Activated CD8-positive, alpha-beta memory T cell treated with anti-CD3 and anti-CD28 coated beads for 1 hour (primary cell): ENCODE measurements around the gene DNAJC11.
"Not testable (repeated sequence)": the region's sequence is repeated elsewhere in the genome, so short reads cannot be mapped to it uniquely, and the experiment has no call there.

Experiments
- DNase-seq, 2 donors: peaks; one replicate each; pipeline ENCODE4 v3.0.0-alpha.2; 2020; ENCODE audit warnings: low read depth in 1 of 2; ENCODE audit errors: extremely low read depth in 1 of 2

Gene DNAJC11, protein sequence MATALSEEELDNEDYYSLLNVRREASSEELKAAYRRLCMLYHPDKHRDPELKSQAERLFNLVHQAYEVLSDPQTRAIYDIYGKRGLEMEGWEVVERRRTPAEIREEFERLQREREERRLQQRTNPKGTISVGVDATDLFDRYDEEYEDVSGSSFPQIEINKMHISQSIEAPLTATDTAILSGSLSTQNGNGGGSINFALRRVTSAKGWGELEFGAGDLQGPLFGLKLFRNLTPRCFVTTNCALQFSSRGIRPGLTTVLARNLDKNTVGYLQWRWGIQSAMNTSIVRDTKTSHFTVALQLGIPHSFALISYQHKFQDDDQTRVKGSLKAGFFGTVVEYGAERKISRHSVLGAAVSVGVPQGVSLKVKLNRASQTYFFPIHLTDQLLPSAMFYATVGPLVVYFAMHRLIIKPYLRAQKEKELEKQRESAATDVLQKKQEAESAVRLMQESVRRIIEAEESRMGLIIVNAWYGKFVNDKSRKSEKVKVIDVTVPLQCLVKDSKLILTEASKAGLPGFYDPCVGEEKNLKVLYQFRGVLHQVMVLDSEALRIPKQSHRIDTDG

DNA sequence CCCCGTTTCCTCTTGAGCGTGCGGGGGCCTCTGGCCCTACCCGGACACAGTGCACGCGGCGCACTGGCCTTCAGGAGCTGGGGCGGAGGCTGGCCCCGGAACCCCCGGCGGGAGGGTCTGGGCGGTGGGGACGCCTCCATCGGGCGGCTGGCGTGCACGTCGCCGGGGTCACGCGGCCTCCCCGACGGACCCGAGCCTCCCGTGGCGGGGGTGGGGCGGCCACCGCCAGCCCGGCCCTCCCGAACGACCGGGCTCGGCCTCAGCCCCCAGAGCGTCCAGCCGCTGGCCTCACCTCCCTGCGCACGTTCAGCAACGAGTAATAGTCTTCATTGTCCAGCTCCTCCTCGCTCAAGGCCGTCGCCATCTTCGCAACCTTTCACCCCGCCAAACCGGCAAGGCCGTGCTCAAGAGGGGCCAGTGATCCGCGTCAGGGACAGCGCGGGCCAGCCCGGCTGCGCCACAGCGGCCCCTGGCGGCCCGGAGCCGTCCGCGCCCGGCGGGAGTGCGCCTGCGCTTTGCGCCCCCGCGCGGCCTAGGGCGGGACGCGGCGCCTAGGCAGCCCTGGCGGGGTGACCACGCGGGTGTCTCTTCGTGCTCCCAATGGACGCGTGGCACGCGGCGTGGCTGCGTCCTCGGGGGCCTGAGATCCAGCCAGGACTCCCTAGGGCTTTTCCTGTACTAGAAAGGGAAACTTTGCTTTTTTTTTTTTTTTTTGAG lies at the start of gene DNAJC11:
TSS of gene DNAJC11 (minus strand) at position 380 of the 717 bp plus-strand sequence. CDS start at position 364, 16 bp downstream.
- peak; percentile 59 to 83 for DNase-seq

DNA sequence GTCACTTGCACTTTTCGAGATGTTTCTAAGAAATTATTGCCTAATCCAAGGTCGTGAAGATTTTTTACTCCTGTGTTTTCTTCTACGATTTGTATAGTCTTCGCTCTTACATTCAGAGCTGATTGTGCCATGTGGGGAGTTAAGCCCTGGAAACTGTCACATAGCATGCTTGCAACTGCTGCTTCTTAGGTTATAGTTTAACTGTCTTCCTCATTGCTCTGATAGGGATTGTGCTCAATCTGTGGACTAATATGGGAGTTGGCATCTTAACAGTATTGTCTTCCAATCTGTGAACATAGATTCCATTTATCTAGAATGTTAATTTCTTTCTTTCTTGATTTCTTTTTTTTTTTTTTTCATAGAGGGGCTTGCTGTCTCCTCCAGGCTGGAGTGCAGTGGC lies 48.9 kb upstream of the DNAJC11 start:
- no peak for DNase-seq

DNA sequence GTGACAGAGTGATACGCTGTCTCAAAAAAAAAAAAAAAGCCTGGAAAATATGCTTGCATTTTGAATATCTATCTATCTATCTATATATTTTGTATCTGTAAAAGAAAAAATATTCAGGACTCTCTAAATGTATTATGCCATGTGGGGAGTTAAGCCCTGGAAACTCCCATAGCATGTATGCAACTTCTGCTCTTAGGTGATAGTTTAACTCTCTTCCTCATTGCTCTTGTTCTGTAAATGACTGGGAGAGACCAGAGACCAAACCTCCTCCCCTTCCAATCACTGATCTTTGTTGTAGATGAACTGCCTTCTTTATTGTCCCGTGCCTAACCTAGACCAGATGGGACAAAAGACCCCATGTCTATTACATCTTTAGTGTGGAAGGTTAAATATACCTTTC lies 46.1 kb upstream of the DNAJC11 start:
- no peak for DNase-seq

DNA sequence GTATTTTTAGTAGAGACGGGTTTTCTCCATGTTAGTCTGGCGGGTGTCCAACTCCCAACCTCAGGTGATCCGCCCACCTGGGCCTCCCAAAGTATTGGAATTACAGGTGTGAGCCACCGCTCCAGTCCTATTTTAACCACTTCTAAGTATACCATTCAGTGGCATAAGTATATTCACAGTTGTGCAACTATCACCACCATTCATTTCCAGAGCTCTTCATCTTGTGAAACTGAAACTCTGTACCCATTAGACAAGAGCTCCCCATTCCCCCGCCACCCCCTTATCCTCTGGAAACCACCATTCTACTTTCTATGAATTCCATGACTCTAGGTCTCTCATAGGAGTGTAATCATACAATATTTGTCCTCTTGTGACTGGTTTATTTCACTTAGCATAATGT lies 43.5 kb upstream of the DNAJC11 start:
- DNase-seq: no peak

DNA sequence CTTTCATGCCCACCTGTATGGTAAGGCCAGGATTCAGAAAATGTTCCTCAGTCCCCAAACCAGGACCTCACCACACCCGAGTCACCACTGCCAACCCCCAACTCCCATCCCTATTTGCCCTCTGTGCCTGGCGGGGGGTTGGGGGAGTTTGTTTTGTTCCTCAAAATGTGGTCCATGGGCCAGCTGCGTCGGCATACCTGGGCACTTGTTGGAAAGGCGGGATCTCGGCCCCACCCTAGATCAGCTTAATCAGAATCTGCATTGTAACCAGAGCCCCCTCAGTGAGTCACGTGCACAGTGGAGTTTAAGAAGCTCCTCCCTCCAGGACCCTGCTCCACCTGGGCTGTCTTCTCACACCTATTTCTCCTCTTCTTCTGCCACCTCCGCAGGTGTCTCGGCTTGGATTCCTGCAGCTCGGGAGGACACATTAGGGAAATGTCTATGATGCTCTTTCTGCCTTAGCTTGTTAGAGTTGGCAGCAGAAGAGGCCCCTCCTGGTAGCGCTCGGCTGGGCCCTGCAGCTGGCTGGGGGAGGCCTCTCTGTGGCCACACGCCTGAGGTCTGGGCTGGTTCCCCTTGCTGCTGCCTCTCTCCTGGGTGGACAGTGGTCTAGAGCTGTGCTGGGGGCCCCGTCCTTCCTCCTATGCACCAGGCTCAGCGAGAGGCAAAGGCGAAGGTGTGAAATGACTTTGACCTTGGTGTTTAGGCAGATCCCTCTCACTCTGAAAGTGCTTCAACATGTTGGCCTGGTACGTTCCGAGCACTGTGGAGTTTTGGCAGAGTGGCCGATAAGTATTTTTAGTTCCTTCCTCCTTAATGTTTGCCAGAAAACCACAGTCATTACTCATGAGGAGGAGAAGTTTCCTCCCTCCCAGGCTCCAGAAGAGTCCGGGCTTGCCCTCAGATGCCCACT lies 41.8 kb upstream of the DNAJC11 start:
- no peak for DNase-seq

DNA sequence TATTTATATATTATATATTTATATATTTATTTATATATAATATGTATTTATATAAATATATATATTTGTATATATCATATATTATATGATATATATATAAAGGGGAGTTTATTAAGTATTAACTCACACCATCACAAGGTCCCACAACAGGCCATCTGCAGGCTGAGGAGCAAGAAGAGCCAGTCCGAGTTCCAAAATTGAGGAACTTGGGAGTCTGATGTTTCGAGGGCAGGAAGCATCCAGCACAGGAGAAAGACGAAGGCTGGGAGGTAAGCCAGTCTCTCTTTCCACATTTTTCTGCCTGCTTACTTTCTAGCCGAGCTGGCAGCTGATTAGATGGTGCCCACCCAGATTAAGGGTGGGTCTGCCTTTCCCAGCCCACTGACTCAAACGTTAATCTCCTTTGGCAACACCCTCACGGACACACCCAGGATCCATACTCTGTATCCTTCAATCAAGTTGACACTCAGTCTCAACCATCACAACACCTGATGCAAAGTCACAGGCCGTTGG lies 41.1 kb upstream of the DNAJC11 start:
- DNase-seq: not testable (repeated sequence)

DNA sequence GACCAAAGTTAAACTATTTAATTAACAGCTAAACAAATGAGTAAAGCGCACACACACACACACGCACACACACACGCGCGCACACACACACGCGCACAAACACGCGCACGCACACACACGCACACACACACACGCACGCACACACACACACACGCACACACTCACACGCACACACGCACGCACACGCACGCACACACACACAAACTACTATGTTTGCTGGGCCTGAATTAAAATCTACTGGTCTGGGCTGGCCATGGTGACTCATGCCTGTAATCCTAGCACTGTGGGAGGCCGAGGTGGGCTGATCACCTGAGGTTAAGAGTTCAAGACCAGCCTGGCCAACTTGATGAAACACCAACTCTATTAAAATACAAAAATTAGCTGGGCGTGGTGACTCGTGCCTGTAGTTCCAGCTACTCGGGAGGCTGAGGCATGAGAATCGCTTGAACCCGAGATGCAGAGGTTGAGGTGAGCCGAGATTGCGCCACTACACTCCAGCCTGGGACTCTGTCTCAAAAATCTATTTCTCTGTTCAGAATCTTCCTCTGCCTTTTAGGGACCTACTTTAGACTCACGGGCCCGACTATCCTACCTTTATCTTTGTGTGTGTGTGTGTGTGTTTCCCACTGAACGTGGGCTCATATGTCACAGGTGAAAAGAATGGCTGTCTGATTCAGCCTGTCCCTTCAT lies 37.5 kb upstream of the DNAJC11 start:
- no peak for DNase-seq

DNA sequence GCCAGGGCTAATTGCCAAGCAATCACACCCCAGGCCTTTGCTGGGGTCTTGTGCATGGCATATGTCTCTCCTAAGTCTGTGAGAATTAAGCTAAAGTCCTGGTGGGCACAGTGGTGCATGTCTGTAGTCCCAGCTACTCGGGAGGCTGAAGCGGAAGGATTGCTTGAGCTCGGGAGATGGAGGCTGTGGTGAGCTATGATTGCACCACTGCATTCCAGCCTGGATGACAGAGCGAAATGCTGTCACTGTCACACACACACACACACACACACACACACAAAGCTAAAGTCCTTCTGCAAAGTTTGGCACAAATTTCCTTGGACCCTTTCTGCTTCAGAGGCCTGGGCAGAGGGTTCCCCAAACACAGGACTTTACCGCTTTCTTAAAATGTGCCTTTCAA lies 31.3 kb upstream of the DNAJC11 start:
- DNase-seq: no peak

DNA sequence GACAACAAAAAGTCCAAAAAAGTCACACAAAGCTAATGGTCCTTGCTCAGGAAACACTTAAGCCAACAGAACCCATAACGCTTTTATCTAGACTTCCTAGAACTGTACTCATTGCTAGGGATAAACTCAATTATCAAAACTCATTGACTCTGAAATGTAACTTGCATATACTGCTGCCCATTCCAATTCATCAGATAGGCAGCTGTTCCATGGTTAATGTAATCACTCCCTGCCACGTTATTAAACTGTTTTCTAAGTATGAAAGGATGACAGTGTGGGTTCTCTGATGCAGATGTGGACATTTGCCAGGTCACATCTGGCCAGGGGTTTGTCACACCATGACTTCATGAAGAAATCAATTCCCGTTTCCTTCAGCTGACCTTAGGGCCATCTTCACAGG lies 30.3 kb upstream of the DNAJC11 start:
- DNase-seq: no peak

DNA sequence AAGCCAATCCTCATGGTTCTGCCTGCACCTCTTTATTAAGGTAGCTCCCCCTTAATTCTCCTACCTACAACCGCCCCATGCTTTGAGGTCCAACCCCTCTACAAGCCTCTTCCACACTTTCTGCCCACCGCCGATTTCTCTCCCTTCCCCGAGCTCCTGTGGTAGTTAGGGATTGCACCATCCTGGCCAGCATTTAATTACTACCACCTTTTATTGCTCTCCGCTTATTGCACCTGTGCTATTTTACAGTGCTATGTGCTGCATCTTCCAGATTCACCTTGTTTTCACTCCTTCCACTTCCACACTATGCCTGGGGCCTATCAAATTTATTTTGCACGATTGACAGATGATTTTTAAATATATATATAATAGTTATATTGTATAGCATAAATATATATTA lies 29.3 kb upstream of the DNAJC11 start:
- DNase-seq: no peak

DNA sequence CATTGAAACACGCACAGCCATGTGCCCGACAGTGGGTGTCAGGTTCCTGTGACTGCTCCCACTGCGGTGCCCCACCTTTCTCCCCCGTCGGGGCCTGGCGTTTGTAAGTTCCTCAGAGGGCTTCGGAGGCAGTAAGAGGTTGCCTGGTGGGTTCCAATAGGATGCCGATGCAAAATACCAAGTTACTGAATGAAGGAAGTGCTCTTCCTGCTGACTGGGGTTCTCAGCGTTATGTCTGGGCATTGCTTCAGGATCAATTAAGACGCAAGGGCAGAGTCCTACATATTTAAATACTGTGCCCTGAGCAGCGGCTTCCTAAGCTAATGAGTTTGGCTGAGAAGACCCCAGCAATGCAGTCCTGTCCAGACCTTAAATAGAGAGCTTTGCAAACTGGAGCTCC lies 28.9 kb upstream of the DNAJC11 start:
- DNase-seq: no peak

DNA sequence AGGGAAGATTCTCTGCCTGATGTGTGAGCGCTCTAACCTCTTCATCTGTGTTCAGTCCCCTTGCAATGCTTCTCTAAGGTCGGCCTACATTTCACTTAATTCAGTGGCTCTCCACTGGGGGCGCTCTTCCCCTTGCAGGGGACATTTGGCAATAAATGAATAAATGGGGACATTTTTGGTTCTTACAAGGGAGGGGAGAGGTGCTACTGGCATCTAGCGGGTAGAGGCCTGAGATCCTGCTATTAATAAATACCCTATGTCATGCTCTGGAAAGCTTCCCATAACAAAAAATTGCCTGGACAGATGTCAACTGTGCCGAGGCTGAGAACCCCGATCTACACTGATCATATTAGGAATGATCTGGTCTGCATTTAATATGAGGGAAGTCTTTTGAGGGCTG lies 25.9 kb upstream of the DNAJC11 start:
- DNase-seq: peak; percentile 4 to 37

DNA sequence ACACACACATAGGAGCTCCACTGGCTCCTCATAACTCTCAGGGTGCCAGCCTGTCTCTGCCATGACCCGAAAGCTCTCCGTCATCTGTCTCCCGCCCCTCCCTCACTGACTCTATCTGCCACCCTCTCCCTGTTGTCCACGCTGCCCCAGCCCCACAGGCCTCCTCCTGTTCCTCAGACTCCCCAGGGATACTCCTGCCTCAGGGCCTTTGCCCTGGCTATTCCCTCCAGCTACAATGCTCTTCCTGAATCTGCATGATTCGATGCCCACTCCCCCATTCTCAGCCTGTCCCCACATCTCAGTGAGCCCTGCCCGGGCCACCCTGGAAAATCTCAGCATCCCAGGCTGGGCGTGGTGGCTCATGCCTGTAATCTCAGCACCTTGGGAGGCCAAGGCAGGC lies 24.6 kb upstream of the DNAJC11 start:
- no peak for DNase-seq

DNA sequence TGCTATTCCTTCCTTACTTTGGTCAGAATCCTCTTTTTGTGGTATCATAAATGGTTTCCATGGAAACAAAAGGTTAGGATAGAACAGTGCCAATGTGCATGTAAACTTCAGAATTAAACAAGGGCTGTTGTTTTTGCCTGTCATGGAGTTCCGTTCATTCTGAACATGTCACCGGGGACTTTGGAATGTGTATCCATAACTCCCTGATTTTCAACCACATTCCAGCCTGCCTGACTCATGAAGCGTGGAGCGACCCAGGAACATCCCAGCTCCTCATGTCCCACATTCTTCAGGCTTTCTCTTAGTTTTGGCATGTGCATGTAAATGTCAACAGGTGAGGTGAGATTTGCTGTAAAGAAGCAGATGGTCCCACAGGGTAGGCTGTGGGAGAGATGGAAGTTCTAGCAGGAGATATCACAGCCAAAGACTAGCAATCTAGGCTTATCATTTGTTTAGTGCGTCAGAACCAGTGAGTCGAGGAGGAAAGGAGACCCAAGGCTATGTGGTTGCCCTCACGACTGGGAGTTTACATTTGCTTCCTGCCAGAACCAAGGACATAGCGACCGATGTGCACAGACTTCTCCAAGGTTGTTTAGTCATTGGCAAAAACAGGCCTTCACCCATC lies 23.0 kb upstream of the DNAJC11 start:
- no peak for DNase-seq

DNA sequence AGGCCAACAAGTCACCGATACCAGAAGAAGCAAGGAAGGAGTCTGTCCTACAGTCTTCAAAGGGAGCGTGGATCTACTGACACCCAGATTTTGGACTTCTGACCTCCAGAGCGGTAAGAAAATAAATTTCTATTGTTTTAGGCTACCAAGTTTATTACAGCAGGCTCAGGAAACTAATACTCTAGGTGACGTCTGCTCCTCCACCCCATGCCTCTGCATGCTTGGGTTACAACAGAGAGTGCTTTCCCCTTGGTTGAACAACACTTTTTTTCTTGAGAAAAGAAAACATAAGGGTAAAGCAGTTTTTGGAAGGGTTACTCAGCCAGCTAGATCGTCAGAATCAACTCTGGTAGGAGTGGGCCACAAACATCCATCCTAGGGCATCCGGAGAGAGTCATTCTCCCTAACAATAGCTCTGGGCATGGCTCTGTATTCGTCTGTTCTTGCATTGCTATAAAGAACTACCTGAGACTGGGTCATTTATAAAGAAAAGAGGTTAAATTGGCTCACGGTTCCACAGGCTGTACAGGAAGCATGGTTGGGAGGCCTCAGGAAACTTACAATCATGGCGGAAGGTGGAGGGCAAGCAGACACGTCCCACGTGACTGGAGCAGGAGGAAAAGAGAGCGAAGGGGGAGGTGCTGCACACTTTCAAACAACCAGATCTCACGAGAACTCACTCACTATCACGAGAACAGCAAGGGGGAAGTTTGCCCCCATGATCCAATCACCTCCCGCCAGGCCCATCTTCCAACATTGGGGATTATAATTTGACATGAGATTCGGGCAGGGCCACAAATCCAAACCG lies 22.2 kb upstream of the DNAJC11 start:
- no peak for DNase-seq

DNA sequence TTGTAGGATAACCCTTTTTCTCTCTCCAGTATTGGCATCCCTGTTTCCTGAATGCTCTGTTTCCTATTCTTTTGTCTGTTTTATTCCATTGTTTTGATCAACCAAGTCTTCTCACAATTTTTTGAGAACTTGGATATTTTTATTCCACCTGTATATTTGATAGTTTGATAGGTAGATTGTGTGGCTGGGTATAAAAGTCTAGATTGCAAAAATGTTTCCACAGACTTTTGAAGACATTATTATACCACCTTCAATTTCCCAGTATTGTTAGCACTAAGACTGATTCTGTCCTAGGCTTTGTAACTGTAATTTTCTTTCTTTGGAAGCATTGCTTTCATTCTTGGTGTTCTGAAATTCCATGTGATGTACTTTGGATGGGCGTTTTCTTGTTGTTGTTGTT lies 9.6 kb upstream of the DNAJC11 start:
- DNase-seq: no peak

DNA sequence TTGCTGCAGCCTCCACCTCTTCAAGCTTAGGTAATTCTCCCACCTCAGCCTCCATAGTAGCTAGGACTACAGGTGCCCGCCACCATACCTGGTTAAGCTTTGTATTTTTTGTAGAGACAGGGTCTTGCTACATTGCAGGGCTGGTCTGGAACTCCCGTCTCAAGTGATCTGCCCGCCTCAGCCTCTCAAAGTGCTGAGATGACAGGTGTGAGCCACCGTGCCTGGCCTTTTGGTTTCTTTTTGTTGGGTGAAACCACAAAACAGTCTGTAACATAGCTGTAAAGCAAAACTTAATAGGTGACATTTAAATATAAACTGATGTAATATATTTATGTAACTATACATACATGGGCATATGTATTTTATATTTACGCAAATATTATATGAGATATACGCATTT lies 3.1 kb upstream of the DNAJC11 start:
- DNase-seq: no peak

DNA sequence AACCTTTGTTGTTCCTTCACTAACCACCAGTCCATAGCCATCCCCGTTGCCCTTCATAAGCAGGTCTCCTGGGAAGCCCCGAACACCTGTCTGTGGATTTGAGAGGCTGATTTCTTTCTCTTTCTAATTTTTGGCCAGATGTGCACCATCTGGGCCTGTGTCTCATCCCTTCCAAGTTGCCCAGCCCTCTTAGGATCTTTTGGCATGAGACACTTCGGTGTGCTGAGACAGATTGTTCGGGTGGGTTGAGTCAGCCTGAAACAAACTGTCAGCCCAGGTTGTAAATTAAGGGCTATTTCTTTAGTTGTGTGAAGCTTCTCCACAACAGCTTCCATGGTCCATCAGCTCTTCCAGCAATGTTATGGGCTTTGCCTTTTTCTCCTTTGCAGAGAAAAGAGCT lies 1.4 kb upstream of the DNAJC11 start:
- DNase-seq: no peak

DNA sequence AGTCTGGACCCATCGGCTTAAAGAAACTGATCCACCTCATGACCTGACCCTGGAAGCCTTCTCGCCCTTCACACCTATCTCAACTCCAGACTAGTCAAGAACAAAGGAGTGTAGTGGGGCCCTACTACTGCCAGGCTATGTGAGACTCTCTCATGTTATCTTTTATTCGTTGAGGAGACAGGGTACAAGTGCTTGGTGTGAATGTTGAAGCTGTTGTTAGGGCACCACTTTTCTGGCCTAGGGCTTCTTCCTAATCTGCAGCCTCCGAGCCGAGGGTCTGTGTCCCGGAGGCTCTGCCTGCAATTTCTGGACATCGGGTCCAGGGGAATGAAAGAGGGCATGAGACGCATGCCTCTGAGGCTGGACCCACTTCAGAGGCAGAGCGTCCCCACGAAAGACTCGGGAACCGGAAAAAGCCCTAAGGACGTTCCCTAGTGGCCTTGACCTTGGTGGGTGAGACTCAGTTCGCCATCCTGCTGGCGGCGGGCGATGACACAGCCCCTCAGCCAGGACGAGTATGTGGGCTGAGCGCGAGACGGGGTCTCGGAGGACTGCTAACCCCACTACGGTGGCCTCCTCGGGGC lies 671 bp downstream of the DNAJC11 start:
- DNase-seq: no peak
